ENCODE data around the gene SDC3. TPM values are rescaled to one million over a fixed set of nuclear protein-coding genes. Genes with fewer than 3 reads are reported as not detected.

SDC3 gene
- polyA plus RNA-seq, 1 donor = 24.8 TPM

- DNase-seq = no peak
These were observed 88.3 kb downstream of the SDC3 start for GRCh38 chr1:30820299-30820698.

Other genes with a start within 250 kb of the SDC3 start
- 0.23 TPM for gene MATN1, start 185.2 kb downstream of the SDC3 start, polyA plus RNA-seq (ENCODE audit: insufficient read length)
- 12.7 TPM for gene LAPTM5, start 151.0 kb downstream of the SDC3 start, polyA plus RNA-seq (ENCODE audit: insufficient read length)
- 140 TPM for gene PUM1, start 157.0 kb upstream of the SDC3 start, polyA plus RNA-seq (ENCODE audit: insufficient read length)